GM12878 (cell line): ENCODE results near the gene NHSL1. TPM values are rescaled to one million over a fixed set of nuclear protein-coding genes. Genes with fewer than 3 reads are reported as not detected.

Experiments
- ATAC-seq: fragments of 200-7000 bp; cut with Tn5 transposase; 3 replicates; pipeline ENCODE4 v1.9.1; 2020; ENCODE audit warnings: mild to moderate bottlenecking, moderate library complexity
- BruUV-seq: library from RNA; stranded (reverse); fragments of 400-500 nt; replicated peaks from 2 replicates; lab custom pipeline; 2021; lab: Mats Ljungman, UMichigan
- CTCF ChIA-PET: fragments of 300-600 bp; sonication (Branson Sonifier 250); formaldehyde crosslinking; extraction: SDS; loops from one replicate; lab custom pipeline; 2021; ENCODE audit warnings: inconsistent platforms; lab: Yijun Ruan, JAX
- POLR2A ChIA-PET: fragments of 350-600 bp; formaldehyde crosslinking; extraction: SDS; loops from one replicate; lab custom pipeline; 2021; ENCODE audit warnings: inconsistent platforms; lab: Charles Lee
- RAD21 ChIA-PET: fragments of 300-600 bp; sonication (Branson Sonifier 250); formaldehyde crosslinking; loops from one replicate; lab custom pipeline; 2023; ENCODE audit warnings: antibody characterized with exemption; ENCODE audit not compliant: unreplicated experiment; lab: Charles Lee
- SMC1A ChIA-PET: fragments of 300-600 bp; sonication (Branson Sonifier 250); formaldehyde crosslinking; loops from one replicate; lab custom pipeline; 2023; ENCODE audit not compliant: unreplicated experiment, uncharacterized antibody; lab: Charles Lee
- DNase-seq: peaks from one replicate; pipeline ENCODE4 v3.0.0-alpha.2; 2011; ENCODE audit warnings: low read depth, low spot score
- FAIRE-seq: peaks from 3 replicates; lab custom pipeline; 2011; peaks lifted over from hg19 to GRCh38; lab: Jason Lieb, UNC
- H2AFZ ChIP-seq: 2 replicates; pipeline ENCODE4 v1.6.0; 2011; ENCODE audit warnings: low read depth, low read length, control low read depth; ENCODE audit not compliant: control insufficient read depth
- H3K27ac ChIP-seq: 2 replicates; pipeline ENCODE4 v1.5.1; 2011; ENCODE audit warnings: control low read depth; ENCODE audit not compliant: control insufficient read depth, insufficient read depth
- H3K27me3 ChIP-seq, 2 experiments: replicated peaks in 1 of 2; 2 replicates each; pipeline versions ENCODE4 v1.6.0 to v1.6.1; 2011; ENCODE audit warnings: low read length in 1 of 2; ENCODE audit not compliant: control insufficient read depth in 2 of 2, insufficient read depth in 2 of 2
- H3K36me3 ChIP-seq, 2 experiments: 2 replicates each; pipeline ENCODE4 v1.5.1; 2011; ENCODE audit warnings: low read length in 1 of 2; ENCODE audit not compliant: control insufficient read depth in 2 of 2, insufficient read depth in 2 of 2
- H3K4me1 ChIP-seq: 2 replicates; pipeline ENCODE4 v1.6.1; 2011; ENCODE audit warnings: mild to moderate bottlenecking, low read length, moderate library complexity, mixed read lengths; ENCODE audit not compliant: control insufficient read depth, insufficient read depth
- H3K4me2 ChIP-seq: 2 replicates; pipeline ENCODE4 v1.6.0; 2011; ENCODE audit warnings: control low read depth; ENCODE audit not compliant: control insufficient read depth, insufficient read depth
- H3K4me3 ChIP-seq: fragments of 200-600 bp; sonication (generic); 2 replicates; pipeline ENCODE4 v1.5.1; 2016
- H3K79me2 ChIP-seq: 2 replicates; pipeline ENCODE4 v1.6.0; 2011; ENCODE audit warnings: low read length; ENCODE audit not compliant: control insufficient read depth, insufficient read depth
- H3K9ac ChIP-seq: 2 replicates; pipeline ENCODE4 v1.8.0; 2011; ENCODE audit warnings: low read length, control low read depth, mixed read lengths; ENCODE audit not compliant: control insufficient read depth, insufficient read depth
- H3K9me3 ChIP-seq: replicated peaks from 3 replicates; pipeline ENCODE4 v1.5.1; 2011; ENCODE audit warnings: mild to moderate bottlenecking, low read length; ENCODE audit not compliant: control insufficient read depth, insufficient read depth
- H4K20me1 ChIP-seq: 2 replicates; pipeline ENCODE4 v1.6.0; 2011; ENCODE audit not compliant: control insufficient read depth, insufficient read depth
- ESRRA ChIP-seq: IDR thresholded peaks from 2 replicates; pipeline ENCODE4 v1.6.1; 2012; ENCODE audit warnings: mild to moderate bottlenecking, low read length, improper control_type of control experiment
- NR2F1 ChIP-seq: fragments of 450-650 bp; conservative IDR thresholded peaks from 2 replicates; pipeline ENCODE4 v1.6.1; 2017; ENCODE audit warnings: mild to moderate bottlenecking
- TARDBP ChIP-seq: IDR thresholded peaks from 2 replicates; pipeline ENCODE4 v1.6.1; 2016; ENCODE audit warnings: borderline replicate concordance
- ZSCAN29 ChIP-seq: fragments of 450-650 bp; IDR thresholded peaks from 2 replicates; pipeline ENCODE4 v1.6.1; 2017; ENCODE audit warnings: mild to moderate bottlenecking, moderate library complexity
- WGBS: methylation state at CpG from one replicate; pipeline ENCODE4 v1.1.6; 2016; ENCODE audit warnings: low lambda C conversion rate; ENCODE audit not compliant: insufficient replicate concordance, insufficient coverage; ENCODE audit errors: missing lambda C conversion rate; 5-methylcytosine and 5-hydroxymethylcytosine counted together
- in situ Hi-C: fragments of 300-500 bp; cut with MboI; formaldehyde crosslinking; loops from 9 replicates; pipeline ENCODE4 v1.14.3; 2018; ENCODE audit warnings: mixed read lengths
- intact Hi-C: fragments of 100-400 bp; cut with micrococcal nuclease; formaldehyde crosslinking; loops from one replicate; pipeline ENCODE4 v1.14.2; 2022; ENCODE audit not compliant: unreplicated experiment
- polyA plus RNA-seq, 11 experiments: library from polyadenylated mRNA; depleted of rRNA in 4 of 11; unstranded in 6 of 11; stranded (reverse) in 5 of 11; fragments of >200 nt; fragmentation: Nextera tagmentation in 4 of 11; fragmentation: Illumina TruSeq in 1 of 11; extraction: Ambion mirVana in 4 of 11; extraction: Trizol in 1 of 11; gene quantifications; 1 replicate in 1 of 11; 2 replicates in 10 of 11; pipeline versions ENCODE4 v1.2.1 to v1.2.3, GENCODE V29; 2011 to 2016; ENCODE audit warnings: inconsistent platforms in 2 of 11, missing spikeins in 2 of 11, low read depth in 1 of 11
- total RNA-seq, 4 experiments: library from RNA; depleted of rRNA in 3 of 4; stranded (reverse); fragments of >200 nt in 3 of 4; fragmentation: Illumina TruSeq in 1 of 4; extraction: Trizol in 1 of 4; gene quantifications; 2 replicates each; pipeline versions ENCODE4 v1.2.1 to v1.2.3, GENCODE V29; 2013 to 2021

NHSL1 gene
- total and polyA plus RNA-seq, 10 of the 15 experiments (the other 5 are each of a cell fraction or from before 2014, with no cell fraction given) = 0.26 to 14.1 (median 0.90) TPM

DNA sequence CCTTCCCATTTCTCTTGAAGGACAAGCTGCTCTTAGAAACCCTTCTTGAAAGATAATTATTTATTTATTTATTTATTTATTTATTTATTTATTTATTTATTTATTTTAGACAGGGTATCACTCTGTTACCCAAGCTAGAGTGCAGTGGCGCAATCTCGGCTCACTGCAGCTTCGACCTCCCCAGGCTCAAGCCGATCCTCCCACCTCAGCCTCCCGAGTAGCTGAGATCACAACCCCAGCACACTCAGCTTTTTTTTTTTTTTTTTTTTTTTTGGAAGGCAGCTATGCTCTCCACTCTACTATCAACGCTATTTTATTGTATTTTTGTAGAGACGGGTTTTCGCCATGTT lies 96.5 kb downstream of the NHSL1 start:
- Histone ChIP-seq H2AFZ (no peak overlapping the region), H3K4me1 (peaks cover 3% of the 10 kb centered on the region; the same call in 1 of the 2 replicates), H3K4me2 (peak overlapping the region; percentile 97), H3K79me2 (no peaks in the 10 kb centered on the region), H3K27me3 (no peaks in the 10 kb centered on the region), H4K20me1 (no peaks in the 10 kb centered on the region), H3K27ac (no peak overlapping the region), H3K9ac (no peak overlapping the region), H3K9me3 (no peaks in the 10 kb centered on the region), H3K36me3 (peaks cover 0 to 3% of the 10 kb centered on the region in 2 experiments; a peak in 1 of 4 replicates), H3K4me3 (peak overlapping the region; percentile 87; the same call in 1 of the 2 replicates)
- TF ChIP-seq TARDBP (no peak), ESRRA (no peak), NR2F1 (no peak), ZSCAN29 (no peak)
- 89% methylated on average over 8 of the region's 8 CpGs for WGBS
- ATAC-seq = no peak
- in situ Hi-C loops = no loop called here
- CTCF ChIA-PET = interaction anchor here (0.7 to 2.0 kb wide), 13 partner anchors 10 to 287 kb away, joined by 3 to 9 read pairs (median 3); no protein-coding TSS in a partner anchor
- SMC1A ChIA-PET = interaction anchor here (0.7 to 4.4 kb wide), 3 partner anchors 22 to 107 kb away, joined by 3 to 34 read pairs (median 3); no protein-coding TSS in a partner anchor
- BruUV-seq = no TSS peak
- DNase-seq = no peak
- RAD21 ChIA-PET = interaction anchor here (0.7 to 4.4 kb wide), 5 partner anchors 57 to 990 kb away, joined by 3 to 26 read pairs (median 4); no protein-coding TSS in a partner anchor
- POLR2A ChIA-PET = interaction anchor here (0.6 to 1.0 kb wide), 2 partner anchors 26 to 177 kb away, joined by 4 read pairs; no protein-coding TSS in a partner anchor
- no peak for FAIRE-seq
- intact Hi-C loops = loop anchor here (5.0 kb wide), 1 partner anchor 116 kb away; no protein-coding TSS in a partner anchor
